Gastrocnemius medialis (tissue), 4 donors: ENCODE results near the gene ZSWIM7.

Source experiments
- POLR2A ChIP-seq, 2 donors: fragments of 450-650 bp; IDR thresholded peaks; one replicate each; pipeline ENCODE4 v1.6.1; 2017; ENCODE audit warnings: antibody characterized with exemption in 2 of 2, mild to moderate bottlenecking in 2 of 2, moderate library complexity in 2 of 2
- TF ChIP-seq, protein P1 (sequence below), 5 experiments: fragments of 450-650 bp in 3 of 5; fragments of 200-600 bp in 2 of 5; sonication (generic) in 2 of 5; IDR thresholded peaks in 4 of 5; conservative IDR thresholded peaks in 1 of 5; 1 replicate in 4 of 5; 2 replicates in 1 of 5; pipeline ENCODE4 v1.5.1; 2016 to 2019; ENCODE audit warnings: antibody characterized with exemption in 5 of 5, mild to moderate bottlenecking in 3 of 5, moderate library complexity in 3 of 5

DNA sequence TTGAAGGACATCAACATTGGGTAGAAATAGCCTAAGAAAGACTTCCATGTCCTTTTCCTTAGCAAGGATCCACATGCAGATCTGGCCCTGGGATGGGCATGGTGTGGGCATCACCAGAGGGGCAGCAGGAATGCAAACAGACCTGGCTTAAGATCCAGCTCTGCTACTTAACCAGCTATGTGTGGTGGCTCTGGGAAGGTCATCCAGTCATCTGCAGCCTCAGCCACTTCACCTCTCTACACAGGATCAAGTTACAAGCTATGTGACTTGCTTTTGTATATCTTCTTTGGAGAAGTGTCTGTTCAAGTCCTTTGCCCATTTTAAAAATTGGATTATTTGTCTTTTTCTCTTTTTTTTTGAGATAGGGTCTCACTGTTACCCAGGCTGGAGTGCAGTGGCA lies 68.1 kb downstream of the ZSWIM7 start:
- TF ChIP-seq, protein P1, sequence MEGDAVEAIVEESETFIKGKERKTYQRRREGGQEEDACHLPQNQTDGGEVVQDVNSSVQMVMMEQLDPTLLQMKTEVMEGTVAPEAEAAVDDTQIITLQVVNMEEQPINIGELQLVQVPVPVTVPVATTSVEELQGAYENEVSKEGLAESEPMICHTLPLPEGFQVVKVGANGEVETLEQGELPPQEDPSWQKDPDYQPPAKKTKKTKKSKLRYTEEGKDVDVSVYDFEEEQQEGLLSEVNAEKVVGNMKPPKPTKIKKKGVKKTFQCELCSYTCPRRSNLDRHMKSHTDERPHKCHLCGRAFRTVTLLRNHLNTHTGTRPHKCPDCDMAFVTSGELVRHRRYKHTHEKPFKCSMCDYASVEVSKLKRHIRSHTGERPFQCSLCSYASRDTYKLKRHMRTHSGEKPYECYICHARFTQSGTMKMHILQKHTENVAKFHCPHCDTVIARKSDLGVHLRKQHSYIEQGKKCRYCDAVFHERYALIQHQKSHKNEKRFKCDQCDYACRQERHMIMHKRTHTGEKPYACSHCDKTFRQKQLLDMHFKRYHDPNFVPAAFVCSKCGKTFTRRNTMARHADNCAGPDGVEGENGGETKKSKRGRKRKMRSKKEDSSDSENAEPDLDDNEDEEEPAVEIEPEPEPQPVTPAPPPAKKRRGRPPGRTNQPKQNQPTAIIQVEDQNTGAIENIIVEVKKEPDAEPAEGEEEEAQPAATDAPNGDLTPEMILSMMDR (IDR thresholded peaks at IDR 0.05 in 4 of 5, conservative IDR thresholded peaks at IDR 0.05 in 1 of 5) = no peak
- no peak for TF ChIP-seq POLR2A (IDR thresholded peaks at IDR 0.05)
